WI38 (cell line): ENCODE results near the gene ARMC9.

Experiments
- H3K4me3 ChIP-seq: 2 replicates; pipeline ENCODE4 v1.5.1; 2011; ENCODE audit warnings: low read depth, mild to moderate bottlenecking, control low read depth, low read length
- CTCF ChIP-seq: IDR thresholded peaks from 2 replicates; pipeline ENCODE4 v1.5.1; 2012; ENCODE audit warnings: low read depth, mild to moderate bottlenecking, control low read depth, low read length

Gene ARMC9

GRCh38 chr2:231359948-231360347 is 161.5 kb downstream of the ARMC9 start:
- H3K4me3 ChIP-seq = no peak overlapping the region
- no peak for TF ChIP-seq CTCF

- no peak overlapping the region for H3K4me3 ChIP-seq
- no peak for TF ChIP-seq CTCF
Measured at GRCh38 chr2:231360401-231360800, 162.0 kb downstream of the ARMC9 start.

- TF ChIP-seq CTCF = no peak
- no peak overlapping the region for H3K4me3 ChIP-seq
Measured at GRCh38 chr2:231360881-231361371, 162.5 kb downstream of the ARMC9 start.

- H3K4me3 ChIP-seq = no peak overlapping the region
- no peak for TF ChIP-seq CTCF
Measured at GRCh38 chr2:231361701-231362554, 163.5 kb downstream of the ARMC9 start.

- H3K4me3 ChIP-seq = no peak overlapping the region
Measured at GRCh38 chr2:231362555-231363184, 164.2 kb downstream of the ARMC9 start.

GRCh38 chr2:231364061-231364460 is 165.6 kb downstream of the ARMC9 start:
- no peak for TF ChIP-seq CTCF
- H3K4me3 ChIP-seq = no peak overlapping the region

More at GRCh38 chr2:231362555-231363184, 164.2 kb downstream of the ARMC9 start:
- no peak for TF ChIP-seq CTCF
